ACHN (cell line): ENCODE data around the gene AHSP.
"Not testable (repeated sequence)": the region's sequence is repeated elsewhere in the genome, so short reads cannot be mapped to it uniquely, and the experiment has no call there.

Source experiments
- DNase-seq: peaks from one replicate; pipeline ENCODE4 v3.0.0-alpha.2; 2015
- in situ Hi-C: cut with HindIII; loops from 2 replicates; pipeline ENCODE4 v1.10.0; 2017; ENCODE audit warnings: low sequenced_read_pairs, low pct_ligation_motif_present, low pct_unique_long_range_greater_than_20kb

Gene AHSP

GRCh38 chr16:31527734-31528274 is at the start of gene AHSP:
TSS of gene AHSP (plus strand) at chr16:31527900. CDS start at chr16:31528140, 240 bp downstream.
- in situ Hi-C loops, result loop anchor here (10.0 kb wide), 1 partner anchor 63 kb away; no protein-coding TSS in a partner anchor
- DNase-seq, result no peak

DNA sequence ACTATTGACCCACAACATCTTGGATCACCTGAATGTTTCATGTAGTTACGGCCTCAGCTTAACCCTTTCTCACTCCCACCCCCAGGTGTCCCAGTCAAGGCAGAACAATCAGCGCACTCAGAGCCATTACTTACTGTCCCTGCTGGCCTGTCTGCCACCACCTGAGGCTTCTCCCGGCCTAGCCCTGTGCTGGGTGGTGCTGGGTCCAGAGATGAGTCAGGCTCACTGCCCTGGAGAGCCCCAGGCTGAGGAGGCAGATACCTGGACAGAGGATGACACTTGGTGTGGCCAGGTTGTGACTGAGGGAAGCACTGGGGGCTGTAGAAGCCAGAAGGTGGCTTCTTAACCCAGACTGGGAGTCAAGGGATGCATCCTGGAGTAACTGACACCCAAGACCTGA is 48.7 kb upstream of the AHSP start:
- in situ Hi-C loops, result no loop called here
- no peak for DNase-seq

- DNase-seq, result no peak
- in situ Hi-C loops, result no loop called here
Observed at GRCh38 chr16:31479751-31480150, 47.9 kb upstream of the AHSP start.

DNA sequence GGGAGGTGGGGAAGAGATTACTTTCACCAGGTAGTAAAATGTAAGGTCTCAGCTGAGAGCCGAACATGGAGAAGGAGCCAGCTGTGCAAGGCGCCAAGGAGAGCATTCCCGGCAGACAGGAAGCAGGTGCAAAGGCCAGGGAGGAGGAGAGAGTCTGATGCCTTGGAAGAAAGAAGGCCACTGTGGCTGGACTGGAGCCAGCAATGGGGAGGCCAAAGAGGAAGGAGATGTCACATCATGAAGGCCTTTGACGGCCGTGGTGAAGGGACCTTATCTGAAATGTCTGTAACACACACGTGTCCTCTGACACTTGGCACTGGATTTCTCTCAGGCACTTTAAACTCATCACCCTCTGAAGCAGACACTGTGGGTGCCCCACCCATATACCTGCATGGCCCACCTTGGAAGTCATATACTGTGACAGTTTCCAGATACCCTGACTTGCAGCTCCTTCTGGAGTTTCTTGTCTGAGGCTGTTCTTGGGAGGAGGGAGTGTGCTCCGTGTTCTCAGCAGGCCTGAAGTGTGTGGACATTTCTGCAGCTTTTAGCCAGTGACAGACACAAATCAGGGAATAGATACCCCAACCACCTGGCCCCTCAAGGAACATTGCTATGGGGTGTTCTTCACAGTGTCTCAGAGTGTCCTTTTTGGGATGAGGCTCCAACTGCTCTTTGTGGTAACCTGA is 46.7 kb upstream of the AHSP start:
- DNase-seq, result no peak
- in situ Hi-C loops, result no loop called here

DNA sequence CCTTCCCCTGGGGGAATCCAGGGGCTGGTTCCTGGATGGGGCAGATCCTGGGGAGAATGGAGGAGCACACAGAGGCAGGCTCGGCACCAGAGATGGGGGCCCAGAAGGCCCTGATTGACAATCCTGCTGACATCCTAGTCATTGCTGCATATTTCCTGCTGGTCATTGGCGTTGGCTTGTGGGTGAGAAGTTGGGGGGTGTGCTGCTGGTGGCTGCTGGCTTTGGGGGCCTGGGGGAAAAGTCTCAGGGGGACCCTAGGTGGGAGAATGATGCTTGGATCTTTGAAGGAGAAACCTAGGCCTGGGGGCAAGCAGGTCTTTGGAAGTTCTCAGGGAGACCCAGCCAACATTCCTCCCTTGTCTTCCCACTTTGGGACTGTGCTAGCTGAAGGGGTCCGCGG is 44.6 kb upstream of the AHSP start, which contains the start of gene SLC5A2:
Gene SLC5A2 (plus strand): TSS at position 43 of the 400 bp plus-strand sequence. CDS start 14 bp downstream, at position 57.
- DNase-seq, result no peak
- in situ Hi-C loops, result no loop called here

GRCh38 chr16:31484048-31484447 is 43.7 kb upstream of the AHSP start:
- in situ Hi-C loops, DNase-seq: not testable (repeated sequence)

DNA sequence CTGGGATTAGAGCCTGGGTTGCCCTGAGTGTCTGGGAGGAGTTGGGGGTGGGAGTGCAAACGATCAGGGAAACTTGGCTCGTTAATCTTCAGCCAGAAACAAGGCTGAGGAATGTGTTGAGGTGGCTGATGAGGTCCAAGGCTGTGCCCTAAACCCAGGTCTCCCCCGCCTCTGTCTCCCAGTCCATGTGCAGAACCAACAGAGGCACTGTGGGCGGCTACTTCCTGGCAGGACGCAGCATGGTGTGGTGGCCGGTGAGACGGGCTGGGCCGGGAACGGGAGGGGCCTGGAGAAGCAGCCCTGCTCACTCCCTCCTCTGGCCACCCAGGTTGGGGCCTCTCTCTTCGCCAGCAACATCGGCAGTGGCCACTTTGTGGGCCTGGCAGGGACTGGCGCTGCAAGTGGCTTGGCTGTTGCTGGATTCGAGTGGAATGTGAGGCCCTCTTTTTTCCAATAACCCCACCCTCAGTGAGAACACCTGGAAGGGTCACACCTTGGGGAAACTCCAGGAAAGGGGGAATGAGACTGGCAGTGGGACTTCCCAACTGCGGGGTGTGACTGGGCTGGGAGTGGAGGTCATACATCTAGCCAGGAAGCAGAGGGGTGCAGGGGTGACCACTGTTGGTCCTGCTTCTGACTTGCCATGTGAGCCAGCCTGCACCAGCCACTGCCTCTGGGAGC is 43.1 kb upstream of the AHSP start:
- peak; percentile 93 for DNase-seq
- in situ Hi-C loops, result no loop called here

DNA sequence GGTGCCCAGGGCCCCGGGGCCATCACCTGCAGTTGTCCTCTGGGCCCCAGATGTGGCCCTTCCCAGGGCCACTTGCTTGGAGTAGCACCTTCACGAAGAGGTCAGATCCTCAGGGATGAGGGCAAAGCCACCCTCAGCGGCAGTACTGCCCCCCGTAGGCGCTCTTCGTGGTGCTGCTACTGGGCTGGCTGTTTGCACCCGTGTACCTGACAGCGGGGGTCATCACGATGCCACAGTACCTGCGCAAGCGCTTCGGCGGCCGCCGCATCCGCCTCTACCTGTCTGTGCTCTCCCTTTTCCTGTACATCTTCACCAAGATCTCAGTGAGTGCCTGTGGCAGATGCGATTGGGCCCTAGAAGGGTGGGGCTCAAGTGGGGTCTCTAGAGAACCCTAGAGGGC is 42.1 kb upstream of the AHSP start:
- no peak for DNase-seq
- in situ Hi-C loops, result no loop called here

DNA sequence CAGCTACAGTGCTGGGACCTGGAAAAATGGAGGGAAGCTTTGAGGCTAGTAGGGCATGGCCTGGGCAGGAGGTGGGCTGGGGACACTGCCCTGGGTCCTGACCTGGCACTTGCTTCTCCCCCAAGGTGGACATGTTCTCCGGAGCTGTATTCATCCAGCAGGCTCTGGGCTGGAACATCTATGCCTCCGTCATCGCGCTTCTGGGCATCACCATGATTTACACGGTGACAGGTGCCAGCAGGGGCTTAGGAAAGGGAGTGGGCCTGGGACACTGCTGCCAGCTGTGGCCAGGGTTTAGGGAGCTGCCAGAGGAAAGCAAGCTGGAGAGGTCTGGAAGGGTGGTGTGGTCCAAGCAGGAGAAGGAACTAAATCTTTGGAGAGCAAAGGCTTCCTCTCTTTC is 41.7 kb upstream of the AHSP start:
- no peak for DNase-seq
- in situ Hi-C loops, result no loop called here

- in situ Hi-C loops, result no loop called here
- no peak for DNase-seq
Observed at GRCh38 chr16:31487071-31487719, 40.5 kb upstream of the AHSP start.

- DNase-seq, result peak; percentile 79
- in situ Hi-C loops, result no loop called here
Observed at GRCh38 chr16:31487720-31488467, 39.8 kb upstream of the AHSP start.

- in situ Hi-C loops, result no loop called here
- DNase-seq, result no peak
Observed at GRCh38 chr16:31488468-31489297, 39.0 kb upstream of the AHSP start.

DNA sequence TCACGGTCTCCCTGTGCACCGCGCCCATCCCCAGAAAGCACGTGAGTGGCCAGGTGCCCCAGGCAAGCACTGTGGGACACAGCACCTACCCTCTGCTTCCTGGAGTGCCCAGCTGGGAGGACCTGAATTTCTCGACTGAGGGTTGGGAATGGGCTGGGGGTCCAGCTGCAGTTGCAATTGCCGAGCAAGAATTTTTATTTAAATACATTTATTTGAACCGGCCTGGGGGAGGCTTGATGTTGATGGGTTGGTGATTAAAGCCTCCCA is 38.5 kb upstream of the AHSP start:
- DNase-seq, result no peak
- in situ Hi-C loops, result no loop called here

DNA sequence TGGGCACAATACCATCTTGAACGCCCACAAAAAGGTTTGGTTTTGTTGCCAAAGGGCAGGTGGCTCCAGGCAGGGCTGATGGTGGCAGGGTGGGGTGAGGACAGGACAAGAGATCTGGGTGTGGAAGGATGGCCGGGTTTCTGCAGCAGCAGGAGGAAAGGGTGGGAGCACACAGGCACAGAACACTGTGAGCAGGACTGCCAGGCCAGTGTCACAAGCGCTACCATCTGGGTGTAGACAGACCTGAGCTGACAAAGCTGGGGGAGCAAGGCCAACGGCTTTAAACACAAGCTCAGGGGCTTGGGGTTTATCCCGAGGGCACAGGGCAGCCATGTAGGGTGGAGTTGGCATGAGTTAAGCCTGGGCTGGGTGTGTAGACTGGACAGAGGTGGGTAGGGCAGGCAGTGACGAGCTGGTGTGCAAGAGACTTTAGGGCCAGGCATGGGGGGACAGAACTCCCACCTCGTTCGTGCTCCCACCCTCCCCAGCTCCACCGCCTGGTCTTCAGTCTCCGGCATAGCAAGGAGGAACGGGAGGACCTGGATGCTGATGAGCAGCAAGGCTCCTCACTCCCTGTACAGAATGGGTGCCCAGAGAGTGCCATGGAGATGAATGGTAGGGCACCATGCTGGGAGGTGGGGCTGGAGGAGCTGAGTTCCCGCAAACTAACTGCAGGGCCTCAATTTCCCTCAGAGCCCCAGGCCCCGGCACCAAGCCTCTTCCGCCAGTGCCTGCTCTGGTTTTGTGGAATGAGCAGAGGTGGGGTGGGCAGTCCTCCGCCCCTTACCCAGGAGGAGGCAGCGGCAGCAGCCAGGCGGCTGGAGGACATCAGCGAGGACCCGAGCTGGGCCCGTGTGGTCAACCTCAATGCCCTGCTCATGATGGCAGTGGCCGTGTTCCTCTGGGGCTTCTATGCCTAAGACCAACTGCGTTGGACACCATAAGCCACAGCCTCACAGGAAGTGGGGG is 37.8 kb upstream of the AHSP start:
- in situ Hi-C loops, result no loop called here
- no peak for DNase-seq

DNA sequence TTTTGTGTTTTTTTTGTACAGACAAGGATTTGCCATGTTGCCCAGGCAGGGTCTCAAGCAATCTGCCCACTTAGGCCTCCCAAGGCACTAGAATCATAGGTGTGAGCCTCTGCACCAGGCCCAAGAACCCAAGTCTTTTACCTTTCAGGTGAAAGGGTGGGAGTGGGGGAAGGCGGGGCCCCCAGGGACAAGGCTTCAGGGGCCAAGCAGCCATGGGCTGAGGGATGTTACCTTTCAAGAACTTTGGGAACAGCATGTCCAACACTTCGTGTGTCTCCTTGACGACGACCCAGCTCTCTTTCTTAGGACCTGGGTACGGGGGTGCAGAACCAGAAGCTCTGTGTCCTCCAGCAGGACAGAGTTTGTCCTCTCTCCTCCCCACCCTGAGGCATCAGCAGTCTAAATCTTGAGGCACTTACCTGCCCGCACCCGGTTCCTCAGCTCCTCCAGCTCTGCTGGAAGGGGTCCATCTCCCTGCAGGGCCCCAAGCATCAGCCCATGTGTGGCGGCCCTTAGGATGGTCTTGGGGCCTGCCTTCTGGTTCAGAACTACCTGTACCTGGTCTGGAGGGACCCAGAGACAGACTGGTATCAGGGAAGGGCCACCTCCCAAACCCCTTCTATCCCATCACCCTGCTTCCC is 35.8 kb upstream of the AHSP start:
- in situ Hi-C loops, result no loop called here

DNA sequence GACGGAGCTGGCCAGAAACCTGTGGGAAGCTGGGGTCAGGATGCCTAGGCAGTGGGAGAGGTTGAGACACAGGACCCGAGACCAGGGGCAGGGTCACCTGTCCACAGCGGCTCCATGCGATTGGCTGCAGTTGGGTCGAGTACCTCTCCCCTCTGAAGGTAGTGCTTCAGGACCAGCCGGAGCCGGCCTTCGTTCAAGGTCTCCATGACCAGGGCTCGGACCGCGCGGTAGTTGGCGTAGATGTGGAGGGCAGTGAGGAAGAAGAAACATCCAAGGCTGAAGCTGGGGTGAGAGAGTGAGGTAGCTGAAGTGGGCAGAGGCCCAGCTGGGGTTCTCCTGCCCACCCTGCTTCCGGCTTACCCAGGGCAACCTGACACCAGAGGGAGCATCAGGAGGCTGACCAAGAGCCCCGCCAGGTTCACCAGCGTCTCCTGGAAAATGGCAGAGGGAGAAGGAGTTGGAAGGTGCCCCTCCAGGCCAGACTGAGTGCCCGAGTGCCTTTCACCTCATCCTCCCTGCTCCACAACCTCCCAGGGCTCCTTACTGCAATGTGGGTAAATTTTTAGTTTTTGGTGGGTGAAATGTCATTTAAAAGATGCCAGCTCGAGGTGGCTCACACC is 34.1 kb upstream of the AHSP start:
- in situ Hi-C loops, result no loop called here
- DNase-seq, result no peak

More for the DNA sequence above, 35.8 kb upstream of the AHSP start:
- no peak for DNase-seq
